HG03108 (cell line): ENCODE results near the gene LMO3.
A peak's percentile ranks its signal among the peaks of the same experiment; 100 is the strongest.

Source experiments
- ATAC-seq: cut with Tn5 transposase; IDR thresholded peaks from one replicate; pipeline ENCODE4 v1.9.1; 2021; ENCODE audit warnings: moderate library complexity; ENCODE audit not compliant: unreplicated experiment

Gene LMO3

DNA sequence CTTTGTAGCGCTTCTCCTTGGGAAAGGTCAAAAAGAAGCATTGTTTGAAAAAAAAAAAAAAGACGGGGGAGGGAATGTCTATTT lies at the start of gene LMO3:
LMO3 (minus strand) TSS at position 46 of the 84 bp plus-strand sequence. CDS start 5,302 bp downstream, outside the sequence.
- ATAC-seq: no peak

- peak; percentile 95 for ATAC-seq
Measured at GRCh38 chr12:16636435-16637055, 30.6 kb upstream of the LMO3 start.

DNA sequence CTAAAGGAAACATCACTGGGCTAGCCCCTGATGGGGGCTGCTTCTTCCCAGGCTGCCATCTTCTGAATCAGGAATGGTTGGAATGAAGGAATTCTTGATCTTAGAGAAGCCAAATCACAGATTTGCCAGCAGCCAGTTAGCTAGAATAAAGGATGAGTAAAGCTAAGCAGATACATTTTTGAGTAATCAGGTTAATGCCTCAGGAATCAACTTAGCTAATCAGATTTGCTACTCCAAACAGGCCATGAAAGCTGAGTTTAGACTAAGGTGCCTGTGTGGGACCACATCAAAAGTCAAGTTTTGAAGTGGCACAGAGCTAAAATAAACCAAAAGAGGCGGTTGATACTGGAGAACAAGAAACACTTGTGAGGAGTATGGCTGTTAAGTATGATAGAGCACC lies 28.8 kb upstream of the LMO3 start:
- no peak for ATAC-seq

GRCh38 chr12:16626991-16627390 lies 21.0 kb upstream of the LMO3 start:
- ATAC-seq: no peak

GRCh38 chr12:16622338-16622737 lies 16.4 kb upstream of the LMO3 start:
- no peak for ATAC-seq

GRCh38 chr12:16619537-16619936 lies 13.6 kb upstream of the LMO3 start:
- ATAC-seq: no peak

DNA sequence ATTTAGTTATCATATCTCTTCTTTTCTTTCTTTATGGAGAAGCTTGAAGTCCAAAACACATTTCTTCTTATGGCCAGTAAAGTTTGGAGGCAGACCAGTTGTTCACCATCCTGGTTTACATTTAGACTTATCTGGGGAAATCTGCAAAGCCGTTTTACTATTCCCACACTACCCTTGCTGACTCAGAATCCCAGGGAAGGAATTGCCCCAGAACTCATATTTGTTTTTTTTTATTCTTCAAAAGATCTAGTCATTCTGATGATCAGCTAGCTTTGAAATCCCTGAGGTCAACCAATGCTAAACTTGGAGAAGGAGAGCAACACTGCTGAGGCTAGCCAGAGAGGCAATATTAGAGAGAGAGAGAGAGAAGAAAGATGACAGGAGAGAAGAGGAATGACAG lies 12.3 kb upstream of the LMO3 start:
- no peak for ATAC-seq

DNA sequence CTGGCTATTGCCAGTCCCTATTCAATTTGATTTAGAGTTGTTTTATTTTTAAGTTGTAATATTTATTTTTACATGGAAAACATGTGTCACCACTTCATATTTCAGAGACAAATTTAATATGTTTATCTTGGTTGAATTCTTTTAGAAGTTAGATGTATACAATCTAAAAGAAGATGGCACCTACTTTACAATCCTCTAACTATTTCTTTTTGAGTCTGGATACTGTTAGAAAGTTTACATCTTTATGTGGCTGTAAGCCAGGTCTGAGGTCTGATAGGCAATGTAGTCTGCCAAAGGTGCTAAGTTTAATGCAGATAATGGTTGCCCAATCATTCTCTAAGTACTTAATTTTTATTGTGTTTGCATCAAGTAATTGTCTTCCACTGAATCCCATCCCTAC lies 7.2 kb upstream of the LMO3 start:
- no peak for ATAC-seq

GRCh38 chr12:16612647-16613046 lies 6.7 kb upstream of the LMO3 start:
- no peak for ATAC-seq

DNA sequence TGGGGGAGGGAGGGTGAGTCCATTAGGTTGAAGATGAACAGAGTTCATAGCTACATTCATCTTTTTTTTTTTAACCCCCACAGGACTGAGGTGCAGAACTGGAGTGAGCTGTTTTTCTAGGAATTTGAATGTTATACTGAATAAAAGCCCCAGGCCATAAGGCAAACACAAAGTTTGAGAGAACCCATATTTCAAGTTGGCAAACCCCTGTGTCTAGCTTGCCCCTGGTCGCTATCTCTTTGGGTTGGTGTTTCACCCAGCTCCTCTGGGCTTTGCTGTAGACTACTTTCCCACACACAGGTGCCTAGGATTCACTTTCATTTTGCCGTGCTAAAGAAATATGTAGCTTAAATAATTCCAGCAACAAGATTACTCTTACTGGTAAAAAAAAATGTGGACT lies 5.2 kb upstream of the LMO3 start:
- ATAC-seq: peak; percentile 35

- ATAC-seq: no peak
Measured at GRCh38 chr12:16610743-16611142, 4.8 kb upstream of the LMO3 start.

DNA sequence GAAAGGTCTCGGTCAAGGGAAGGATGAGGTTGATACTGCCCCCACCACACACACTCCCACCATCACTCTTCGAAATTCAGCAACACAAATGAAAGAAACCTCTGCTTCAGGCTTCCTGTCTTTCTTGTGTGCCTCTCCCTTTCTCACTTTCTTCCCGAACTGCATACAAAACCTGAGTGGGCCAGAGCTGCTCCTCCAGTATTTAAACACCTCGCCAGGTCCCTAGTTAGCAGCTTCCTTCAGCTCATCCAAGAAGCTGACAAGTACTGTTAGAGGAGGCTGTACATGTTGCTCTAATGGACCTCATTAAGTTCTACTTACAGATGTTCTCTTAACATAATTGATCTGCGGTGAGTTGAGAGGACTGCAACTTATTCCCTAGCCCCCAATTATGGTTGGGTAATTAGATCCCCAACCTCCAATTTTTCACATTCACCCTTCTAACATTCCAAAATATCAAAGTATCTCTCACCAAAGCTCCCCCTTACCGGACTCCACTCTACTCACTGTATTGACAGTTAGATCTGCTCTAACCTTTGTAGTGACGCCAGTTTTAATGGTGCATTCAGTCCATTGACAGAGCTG lies 4.1 kb upstream of the LMO3 start:
- ATAC-seq: no peak

- no peak for ATAC-seq
Measured at GRCh38 chr12:16608946-16609539, 3.1 kb upstream of the LMO3 start.

DNA sequence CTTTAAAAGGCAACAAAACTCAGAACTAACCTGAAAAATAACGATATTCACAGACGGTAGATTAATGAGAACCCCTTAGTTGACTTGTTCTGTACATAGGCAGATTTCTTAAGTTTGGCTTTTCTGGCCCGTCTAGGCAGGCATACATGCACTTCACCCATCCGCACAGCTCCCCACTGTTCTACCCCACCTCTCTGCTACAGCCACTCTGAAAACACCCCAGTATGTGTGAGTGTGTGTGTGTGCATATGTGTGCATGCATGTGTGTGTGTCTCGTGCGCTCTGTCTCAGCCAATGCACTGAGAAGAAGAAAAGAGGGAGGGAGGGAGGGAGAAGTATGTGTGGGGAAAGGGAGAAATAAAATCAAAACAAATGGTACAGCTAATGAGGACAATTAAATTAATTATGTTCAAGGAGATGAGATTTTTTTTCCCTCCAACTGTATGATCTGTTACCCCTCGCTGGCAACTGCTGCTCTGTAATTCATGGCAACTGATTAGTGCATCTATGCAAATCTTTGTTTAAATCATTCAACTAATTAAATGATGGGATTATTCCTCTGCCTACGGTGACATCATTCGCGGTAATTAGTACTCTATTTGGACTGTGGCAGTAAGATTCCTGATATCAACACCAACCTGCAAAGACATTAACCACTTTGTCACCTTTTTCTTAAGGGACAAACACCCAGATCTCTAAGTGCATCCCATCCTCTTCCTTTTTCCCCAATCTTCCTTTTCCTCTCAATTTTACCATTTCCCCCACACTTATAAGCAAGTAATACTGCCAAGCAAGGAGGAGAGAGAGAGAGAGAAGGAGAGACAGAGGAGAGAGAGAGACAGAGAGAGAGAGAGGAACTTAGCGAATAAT lies 2.2 kb upstream of the LMO3 start:
- ATAC-seq: no peak

- no peak for ATAC-seq
Measured at GRCh38 chr12:16606991-16607390, 1.0 kb upstream of the LMO3 start.

DNA sequence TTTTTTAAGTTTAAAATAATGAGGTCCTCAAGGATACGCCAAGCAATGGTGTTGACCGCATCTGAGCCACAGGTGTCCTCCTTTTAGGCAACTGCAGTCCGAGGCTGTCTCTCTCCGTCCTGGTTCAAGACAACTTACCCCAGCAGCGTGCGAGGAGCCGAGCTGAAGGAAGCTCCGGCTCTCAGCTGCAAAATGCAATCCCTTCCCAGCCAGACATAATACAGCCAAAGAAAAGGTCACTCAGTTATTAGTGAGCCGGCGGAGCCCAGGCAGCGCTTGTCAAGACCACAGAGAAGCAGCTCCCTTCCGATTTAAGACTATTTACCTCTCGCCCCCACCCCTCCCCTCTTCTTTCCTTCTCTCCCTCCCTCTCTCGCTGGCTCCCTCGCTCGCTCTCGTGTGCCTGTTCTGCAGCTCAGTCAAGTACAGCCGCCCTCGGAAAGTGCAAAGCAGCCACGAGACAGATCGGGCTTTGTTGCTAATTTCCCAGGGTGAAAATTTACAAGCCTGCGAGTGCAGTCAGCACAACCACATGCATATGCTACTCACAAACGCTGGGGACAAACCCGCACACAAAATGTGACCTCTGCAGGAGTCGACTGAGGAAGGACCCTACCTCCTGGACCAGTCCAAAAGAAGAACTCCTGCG lies 363 bp upstream of the LMO3 start:
- ATAC-seq: peak; percentile 47

DNA sequence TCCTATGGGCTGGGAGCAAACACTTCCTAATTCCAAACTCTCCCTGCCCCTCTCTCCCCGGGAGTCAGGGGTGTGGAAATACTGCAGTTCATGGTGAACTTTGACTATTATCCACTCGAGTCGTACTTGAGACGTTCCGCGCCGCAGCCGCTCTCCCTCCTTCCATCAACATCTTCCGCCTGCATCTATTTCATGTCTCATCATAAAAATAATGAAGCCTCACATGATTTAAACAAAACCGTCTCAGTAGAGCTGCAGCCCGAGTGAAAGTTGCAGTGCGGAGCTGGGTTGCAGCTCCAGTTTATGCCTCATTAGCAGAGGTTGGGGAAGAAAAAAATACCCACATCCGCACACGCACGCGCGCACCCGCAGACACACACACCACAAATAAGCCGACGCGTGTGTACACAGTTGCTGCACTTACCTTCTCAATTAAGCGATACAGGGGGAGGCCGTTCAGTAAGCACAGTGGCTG lies 283 bp downstream of the LMO3 start:
- ATAC-seq: no peak

DNA sequence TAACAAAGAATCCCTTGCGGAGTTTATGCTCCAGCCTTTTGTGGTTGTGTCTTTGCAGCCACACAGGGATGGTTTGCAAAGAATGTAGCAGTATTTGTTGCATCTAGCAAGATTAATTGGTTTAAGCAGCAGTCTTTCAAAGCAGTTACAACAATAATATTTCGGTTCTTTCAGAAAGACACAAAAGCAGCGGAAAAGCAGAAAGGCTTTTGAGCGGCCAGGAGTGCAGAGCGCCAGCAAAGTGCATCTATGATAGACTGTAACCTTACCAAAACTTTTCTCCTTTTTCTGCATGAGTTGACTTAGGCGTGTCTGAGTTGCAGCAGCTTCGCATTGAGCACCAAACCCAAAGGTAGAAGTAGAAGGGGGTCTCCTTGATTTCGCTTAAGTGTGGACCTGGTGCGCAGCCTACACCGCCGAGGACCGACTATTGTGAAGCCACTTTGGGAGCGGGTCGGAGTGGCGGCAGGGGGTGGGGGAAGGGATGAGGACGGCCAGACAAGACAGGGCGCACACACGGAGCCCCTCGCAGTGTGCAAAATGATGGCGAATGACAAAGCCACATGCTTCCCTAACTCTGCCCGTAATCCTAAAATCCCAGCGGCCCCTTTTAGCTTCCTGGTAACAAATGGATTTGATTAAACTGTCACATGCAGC lies 1.2 kb downstream of the LMO3 start:
- no peak for ATAC-seq

GRCh38 chr12:16603916-16604575 lies 1.9 kb downstream of the LMO3 start:
- no peak for ATAC-seq

DNA sequence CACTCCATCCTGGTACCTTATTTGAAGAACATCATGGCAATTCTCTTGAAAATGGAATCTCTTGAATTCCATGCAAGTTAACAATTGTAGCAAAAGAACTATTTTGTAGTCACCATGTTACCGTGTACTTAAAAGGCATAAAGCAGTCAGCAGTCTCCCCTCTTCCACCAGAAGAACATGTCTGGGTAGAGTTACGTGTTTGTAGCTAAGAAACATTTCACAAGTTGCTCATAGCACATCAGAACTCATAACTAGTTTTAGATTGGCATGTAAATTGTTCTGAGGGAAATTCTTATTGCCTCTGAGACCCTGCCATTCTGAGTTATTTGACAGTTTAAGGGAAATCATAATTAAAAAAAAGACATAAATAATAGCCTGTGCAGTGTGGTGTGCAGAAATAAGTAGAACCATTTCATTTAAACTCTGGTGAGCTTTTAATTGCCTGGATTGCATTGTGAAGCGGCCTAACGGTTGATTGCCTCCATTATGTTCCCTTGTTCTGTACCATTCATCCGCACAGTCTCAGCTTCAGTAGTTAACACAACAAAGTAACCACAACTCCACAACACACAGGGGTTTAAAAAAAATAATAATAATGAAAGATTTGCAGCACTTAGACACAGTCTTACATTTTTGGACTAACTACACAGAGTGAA lies 2.6 kb downstream of the LMO3 start:
- no peak for ATAC-seq
